B cell (primary cell): ENCODE measurements around the gene PHACTR3.

Experiments used
- EZH2 ChIP-seq: IDR thresholded peaks from 2 replicates; pipeline ENCODE4 v1.6.1; 2012; ENCODE audit warnings: borderline replicate concordance, low read depth, mild to moderate bottlenecking, moderate library complexity, low read length; ENCODE audit not compliant: insufficient read depth, poor library complexity, severe bottlenecking
- TF ChIP-seq, protein P1 (sequence below): fragments of 200-600 bp; IDR thresholded peaks from one replicate; pipeline ENCODE4 v1.8.0; 2022; ENCODE audit warnings: antibody characterized with exemption, mild to moderate bottlenecking

GRCh38 chr20:59581993-59582679 lies 22.2 kb upstream of the PHACTR3 start:
- TF ChIP-seq, protein P1, sequence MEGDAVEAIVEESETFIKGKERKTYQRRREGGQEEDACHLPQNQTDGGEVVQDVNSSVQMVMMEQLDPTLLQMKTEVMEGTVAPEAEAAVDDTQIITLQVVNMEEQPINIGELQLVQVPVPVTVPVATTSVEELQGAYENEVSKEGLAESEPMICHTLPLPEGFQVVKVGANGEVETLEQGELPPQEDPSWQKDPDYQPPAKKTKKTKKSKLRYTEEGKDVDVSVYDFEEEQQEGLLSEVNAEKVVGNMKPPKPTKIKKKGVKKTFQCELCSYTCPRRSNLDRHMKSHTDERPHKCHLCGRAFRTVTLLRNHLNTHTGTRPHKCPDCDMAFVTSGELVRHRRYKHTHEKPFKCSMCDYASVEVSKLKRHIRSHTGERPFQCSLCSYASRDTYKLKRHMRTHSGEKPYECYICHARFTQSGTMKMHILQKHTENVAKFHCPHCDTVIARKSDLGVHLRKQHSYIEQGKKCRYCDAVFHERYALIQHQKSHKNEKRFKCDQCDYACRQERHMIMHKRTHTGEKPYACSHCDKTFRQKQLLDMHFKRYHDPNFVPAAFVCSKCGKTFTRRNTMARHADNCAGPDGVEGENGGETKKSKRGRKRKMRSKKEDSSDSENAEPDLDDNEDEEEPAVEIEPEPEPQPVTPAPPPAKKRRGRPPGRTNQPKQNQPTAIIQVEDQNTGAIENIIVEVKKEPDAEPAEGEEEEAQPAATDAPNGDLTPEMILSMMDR, result no peak
- TF ChIP-seq EZH2, result no peak
